ENCODE data around the gene TMED9.

TMED9 gene

DNA sequence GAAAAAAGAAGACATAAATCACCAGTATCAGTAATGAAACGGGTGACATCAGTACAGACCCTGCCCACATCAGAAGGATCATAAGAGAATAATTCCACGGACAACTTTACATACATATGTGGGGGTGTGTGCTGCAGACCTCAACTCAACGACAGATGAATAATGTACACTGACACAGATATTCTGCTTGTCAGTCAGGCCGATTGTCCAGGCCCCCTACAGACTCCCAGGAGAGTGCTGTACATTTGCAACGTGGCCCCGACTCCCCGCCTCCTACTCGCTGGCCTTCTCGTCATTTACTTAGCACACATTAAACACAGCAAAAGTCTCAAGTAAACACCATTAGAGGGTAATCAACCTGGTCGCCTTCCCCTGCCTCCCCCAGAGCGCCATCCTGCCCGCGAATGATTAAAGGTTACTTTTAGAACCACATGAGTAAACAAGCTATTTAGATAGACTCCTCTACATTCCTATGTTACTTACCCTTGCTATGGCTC, 3.5 kb upstream of the TMED9 start:
- no peak for DNase-seq

DNA sequence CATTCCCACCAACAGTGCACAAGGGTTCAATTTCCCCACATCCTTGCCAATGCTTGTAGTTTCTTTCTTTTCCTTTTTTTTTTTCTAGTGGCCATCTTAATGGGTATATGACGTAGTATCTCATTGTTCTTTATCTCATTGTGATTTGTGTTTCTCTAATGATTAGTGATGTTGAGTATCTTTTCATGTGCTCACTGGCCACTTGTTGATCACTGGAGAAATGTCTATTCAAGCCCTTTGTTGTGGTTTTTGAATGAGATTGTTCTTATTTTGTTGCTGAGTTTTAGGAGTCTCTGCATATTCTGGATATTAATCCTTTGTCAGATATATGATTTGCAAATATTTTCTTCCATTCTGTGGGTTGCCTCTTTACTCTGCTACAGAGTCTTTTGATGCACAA, 1.6 kb upstream of the TMED9 start:
- no peak for DNase-seq

DNA sequence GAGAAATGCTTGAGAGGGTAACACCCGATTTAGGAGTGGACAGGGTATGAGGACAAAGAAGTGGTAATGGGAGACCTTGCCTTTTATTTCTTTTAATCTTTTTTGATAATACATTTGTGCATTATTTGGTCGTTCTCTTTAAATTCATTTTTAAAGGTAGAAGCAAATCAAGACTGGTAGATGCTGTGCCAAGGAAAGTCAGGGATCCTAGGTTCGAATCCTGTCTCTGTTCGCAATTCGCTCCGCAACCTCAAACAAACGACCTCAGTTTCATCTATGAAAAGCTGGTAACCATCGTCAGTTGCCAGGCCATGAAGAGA, 353 bp upstream of the TMED9 start:
- no peak for DNase-seq

DNA sequence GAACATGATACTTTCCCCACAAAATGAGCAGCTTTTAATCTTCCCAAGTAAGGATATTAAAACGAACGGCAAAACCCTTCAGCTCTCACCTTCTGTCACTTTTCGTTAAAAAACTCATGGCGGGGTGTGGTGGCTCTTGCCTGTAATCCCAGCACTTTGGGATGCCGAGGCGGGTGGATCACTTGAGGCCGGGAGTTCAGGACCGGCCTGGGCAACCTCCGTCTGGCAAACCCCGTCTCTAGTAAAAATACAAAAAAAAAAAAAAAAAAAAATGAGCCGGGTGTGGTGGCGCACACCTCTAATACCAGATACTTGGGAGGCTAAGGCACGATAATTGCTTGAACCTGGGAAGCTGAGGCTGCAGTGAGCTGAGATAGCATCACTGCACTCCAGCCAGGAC, 902 bp downstream of the TMED9 start:
- no peak for DNase-seq

DNA sequence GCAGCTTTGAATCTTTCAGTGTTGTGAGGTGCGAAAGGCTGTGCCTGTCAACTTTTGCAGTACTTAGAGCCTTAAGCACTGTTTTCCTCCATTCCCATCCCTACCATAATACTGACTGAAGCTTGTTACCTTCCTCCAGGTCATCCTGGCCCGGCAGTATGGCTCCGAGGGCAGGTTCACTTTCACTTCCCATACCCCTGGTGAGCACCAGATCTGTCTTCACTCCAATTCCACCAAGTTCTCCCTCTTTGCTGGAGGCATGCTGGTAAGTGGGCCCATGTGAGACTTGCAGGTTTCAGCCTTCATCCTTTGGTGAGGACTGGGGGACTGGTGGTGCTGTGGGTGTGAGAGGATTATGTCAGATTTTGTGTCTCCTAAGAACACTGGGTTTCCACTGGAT, 1.5 kb downstream of the TMED9 start:
- no peak for DNase-seq

DNA sequence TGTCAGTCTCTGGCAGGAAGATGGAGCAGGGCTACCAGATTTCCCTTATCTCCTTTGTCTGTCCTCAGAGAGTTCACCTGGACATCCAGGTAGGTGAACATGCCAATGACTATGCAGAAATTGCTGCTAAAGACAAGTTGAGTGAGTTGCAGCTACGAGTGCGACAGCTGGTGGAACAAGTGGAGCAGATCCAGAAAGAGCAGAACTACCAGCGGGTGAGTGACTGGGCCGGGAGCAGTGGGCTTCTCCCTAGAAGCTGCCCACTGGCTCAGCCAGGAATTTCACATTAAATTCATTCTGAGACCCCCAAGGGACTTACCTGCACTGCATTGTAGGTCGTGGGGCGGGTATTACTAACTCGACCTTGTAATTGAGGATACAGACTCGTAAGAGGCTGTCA, 2.1 kb downstream of the TMED9 start:
- DNase-seq, result no peak

DNA sequence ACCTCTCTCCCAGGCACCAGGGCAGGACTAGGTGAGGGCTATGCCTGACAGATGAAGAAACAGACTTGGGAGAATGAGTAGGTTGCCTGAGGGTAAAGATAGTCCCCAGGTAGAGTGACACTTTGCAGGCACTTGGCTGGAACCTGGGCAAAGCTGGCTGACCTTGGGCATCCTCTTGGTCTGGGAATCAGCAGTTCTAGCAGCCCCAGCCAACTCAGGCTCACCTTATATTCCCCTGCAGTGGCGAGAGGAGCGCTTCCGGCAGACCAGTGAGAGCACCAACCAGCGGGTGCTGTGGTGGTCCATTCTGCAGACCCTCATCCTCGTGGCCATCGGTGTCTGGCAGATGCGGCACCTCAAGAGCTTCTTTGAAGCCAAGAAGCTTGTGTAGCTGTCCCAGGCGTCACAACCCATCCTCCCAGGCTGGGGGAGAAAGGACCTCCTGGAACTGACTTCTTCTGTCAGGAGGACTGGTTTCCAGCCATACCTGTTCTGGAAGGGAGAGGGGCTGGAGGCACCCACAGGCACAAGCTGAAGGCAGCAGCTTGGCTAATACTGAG, 3.1 kb downstream of the TMED9 start:
- DNase-seq, result no peak

DNA sequence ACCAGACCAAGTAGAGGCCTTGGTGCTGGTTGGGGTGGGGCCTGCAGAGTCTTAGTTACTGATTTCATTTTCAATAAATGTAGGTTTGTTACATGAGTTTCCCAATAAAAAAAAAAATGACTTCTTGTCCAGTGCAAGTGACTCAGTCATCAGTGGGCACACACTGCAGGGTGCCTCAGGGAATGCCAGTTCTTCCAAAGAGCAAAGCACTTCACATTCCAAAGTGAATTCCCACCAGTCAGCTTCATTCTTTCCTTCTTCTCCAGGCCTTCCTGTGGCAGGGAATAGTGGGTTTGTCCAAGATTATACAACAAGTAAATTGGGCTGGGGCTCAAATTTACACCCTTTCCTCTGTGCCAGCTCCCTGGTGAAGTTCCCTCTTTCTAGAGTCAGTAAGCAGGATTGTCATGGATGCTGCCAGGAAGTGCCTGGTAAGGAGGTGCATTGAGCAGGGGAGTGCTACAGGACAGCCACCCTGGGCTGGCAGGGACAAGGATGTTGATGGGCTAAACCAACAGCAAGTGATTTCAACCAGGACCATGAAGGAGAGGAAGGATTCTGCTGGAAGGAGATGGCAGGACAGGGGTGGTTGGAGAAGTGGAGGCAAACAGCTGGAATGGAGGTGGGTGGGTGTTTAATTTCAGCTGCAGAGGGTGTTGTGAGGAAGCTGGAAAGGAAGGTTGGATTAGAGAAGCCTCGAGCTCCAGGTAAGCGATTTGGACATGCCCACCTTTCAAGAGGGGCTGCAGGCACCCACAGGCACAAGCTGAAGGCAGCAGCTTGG, 4.2 kb downstream of the TMED9 start:
- no peak for DNase-seq

DNA sequence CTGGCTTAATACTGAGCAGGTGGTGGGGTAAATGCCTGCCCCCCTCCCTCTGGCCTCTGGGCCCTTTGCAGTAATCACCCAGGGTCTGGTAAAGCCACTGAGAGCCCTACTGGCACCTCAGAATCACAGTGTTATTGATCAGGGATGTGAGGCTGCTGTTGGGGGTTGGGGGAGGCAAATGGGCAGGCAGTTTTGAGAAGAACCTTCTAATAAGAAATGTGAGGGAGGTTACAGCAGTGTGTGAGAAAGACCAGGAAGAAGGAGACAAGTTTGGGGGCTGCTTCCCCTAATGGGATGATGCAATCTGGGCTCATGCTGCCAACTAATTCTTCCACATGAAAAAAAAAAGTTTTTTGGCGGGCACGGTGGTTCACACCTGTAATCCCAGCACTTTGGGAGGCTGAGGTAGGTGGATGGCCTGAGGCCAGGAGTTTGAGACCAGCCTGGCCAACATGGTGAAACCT, 4.8 kb downstream of the TMED9 start:
- DNase-seq, result no peak

DNA sequence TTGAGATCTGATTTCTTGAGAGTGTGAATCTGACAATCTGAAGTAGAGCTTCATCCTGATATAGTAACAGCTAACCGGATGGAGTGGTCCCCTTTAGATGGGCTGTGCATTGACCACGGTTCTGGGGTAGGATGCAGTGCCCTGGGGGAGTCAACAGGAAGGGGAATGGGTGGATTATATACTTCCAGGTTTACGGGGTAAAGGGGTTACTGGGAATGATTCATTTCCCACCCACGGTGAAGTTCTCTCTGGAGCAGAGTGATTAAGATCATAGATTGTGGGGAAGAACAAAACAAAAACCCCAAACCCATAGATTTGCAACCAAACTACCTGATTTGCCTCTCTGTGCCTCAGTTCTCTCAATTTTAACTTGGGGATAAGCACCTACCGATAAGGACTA, 6.5 kb downstream of the TMED9 start:
- no peak for DNase-seq

DNA sequence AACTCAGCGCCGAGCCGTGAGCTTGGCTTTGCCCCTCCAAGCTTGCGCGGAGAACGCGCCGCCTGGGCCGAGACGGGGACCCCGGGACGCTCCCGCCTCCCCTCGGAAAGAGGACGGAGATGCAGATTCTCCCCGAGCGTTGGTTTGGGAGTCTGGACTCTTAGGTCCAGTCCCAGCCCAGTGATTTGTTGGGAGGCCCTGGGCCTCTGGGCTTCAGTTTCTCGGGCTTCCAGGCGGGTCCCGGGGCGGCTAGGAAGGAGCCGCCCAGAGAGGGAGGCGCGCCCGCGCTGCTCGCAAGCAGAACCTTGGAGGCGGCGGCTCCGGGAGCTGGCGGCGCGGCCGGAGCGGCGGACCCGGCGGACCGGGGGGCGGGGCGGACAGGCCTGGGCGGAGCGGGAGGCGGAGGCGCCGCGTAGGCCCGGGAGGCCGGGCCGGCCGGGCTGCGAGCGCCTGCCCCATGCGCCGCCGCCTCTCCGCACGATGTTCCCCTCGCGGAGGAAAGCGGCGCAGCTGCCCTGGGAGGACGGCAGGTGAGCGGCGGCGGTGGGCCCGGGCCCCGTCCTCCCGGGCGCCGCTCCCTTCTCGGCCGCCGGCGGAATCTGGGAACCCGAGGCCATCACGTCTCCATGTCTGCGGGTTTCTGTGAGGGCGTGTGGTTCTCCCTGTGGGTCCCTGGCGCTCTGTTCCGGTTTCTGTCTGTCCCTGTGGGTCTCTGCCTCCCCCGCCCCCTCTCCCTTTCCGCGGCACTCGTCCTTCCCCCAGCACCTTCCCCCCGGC, 7.9 kb downstream of the TMED9 start, which contains the start of gene B4GALT7:
Gene B4GALT7 (plus strand): TSS at position 402 of the 777 bp plus-strand sequence. CDS start 79 bp downstream, at position 481.
- DNase-seq, result peak; percentile 78

DNA sequence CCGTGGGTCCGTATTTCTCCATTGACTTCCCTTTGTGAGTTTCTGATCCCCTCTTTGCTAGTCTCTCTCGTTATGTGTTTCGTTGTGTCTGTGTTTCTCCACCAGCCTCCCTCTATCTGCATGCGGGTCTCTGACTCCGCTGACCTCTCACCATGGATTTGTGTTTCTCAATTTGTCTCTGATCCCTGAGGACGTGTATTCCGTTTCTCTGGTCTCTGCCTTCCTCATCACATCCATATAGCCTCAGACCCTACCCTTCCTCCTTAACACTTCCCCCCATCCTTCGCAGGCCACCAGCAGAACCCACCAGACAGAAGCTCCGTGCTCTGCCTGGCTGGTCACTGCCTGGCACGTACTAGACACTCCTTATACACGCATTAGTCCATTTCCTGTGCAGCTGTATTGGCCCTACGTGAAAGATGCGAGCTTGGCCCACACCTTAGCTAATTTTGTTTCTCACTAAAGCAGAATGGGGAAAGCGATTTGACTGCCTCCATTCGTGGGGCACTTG, 8.6 kb downstream of the TMED9 start:
- peak; percentile 27 for DNase-seq

DNA sequence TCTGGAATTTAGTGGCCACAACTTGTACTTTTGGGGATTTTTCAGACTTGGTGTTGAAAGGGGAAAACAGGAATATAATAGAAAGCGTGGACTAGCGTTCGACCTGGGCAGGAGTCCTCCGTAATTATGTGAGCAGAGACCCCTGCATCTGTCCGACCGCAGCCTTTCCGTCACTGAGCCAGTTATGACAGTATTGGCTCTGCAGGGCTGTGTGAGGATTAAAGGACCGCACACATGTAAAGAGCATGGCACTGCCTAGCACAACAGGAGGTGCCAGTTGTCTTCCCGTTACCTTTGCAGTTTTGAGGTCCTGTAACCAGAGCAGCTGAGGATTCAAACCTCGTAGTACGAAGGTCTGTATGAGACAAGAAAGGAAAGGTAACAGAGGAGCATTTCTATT, 9.1 kb downstream of the TMED9 start:
- DNase-seq, result no peak

DNA sequence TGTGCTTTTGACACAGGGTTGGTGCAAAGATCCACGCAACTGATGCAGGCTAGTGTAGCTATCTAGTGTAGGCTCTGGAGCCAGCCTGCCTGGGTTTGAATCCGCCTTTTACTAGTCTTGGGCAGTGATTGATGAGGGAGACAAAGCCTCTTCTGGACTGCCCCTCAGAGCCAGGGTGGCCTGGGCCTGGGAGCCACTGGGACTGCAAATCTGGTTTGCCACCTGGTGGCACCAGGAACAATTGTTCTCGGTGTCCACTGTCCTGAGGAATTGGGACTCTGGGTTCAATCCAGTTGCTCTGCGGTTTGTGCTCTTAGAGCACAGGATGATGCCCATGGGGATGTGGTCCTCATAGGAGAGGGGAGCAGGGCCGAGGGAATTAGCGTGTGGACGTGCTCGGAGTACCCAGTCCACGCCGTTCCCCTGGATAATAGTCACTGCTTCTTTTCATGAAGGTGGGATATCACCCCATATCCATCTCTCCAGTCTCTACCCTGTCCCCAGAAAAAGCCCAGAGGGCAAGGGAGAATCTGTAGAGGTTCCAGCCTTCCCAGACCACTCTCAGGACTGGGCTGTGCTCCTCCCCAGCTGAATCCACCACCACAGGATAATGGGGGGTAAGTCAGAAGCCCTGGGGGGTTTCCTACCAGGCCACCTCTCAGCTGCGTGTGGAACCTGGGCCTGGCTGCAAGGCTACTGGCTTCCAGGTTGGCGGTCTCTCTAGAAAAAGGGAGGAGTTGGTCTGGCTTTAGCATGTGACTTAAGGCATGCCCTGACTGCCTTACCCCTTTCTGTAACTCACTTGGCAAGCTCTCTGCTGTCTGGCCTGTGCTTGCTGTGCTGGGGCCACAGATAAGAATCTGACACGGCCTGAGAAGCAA, 9.8 kb downstream of the TMED9 start:
- DNase-seq, result no peak

DNA sequence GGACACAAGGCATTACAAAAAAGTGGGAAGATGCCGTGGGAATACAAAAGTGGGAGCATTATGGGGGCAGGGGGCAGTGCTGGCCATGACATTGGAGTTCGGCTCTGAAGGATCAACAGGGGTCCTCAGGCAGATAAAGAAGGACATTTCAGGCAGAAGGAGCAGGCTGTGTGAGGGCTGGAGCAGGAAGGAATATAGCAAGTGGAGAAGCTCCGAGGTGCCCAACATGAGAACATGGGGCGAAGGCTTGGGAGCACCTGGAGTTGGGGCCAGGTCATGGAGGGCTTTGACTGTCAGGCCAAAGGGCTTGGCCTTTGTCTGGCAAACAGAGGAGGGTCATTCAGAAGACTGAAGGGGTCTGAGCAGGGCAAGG, 10.4 kb downstream of the TMED9 start:
- no peak for DNase-seq

DNA sequence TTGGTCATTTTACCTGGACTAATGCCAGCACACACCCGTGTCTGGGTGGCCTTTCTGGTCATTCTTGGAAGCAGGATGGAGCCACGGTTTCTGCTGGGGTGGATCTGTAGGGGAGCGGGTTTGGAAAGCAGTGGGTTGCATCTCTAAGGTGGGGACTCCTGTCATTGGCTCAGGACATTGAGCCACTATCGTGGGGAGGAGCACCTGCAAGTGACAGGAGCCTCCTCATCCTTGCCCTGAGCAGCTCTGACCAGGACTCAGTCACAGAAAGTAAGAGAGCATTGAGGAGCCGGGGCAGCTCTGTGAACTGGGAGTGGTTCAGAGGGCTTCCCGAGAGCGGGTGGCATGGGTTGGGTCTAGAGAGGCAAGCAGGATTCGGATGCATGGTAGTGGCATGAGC, 11.6 kb downstream of the TMED9 start:
- no peak for DNase-seq

DNA sequence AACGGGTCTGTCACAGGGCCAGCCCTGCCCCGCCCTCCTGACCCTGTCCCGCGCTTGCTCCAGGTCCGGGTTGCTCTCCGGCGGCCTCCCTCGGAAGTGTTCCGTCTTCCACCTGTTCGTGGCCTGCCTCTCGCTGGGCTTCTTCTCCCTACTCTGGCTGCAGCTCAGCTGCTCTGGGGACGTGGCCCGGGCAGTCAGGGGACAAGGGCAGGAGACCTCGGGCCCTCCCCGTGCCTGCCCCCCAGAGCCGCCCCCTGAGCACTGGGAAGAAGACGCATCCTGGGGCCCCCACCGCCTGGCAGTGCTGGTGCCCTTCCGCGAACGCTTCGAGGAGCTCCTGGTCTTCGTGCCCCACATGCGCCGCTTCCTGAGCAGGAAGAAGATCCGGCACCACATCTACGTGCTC, 12.1 kb downstream of the TMED9 start:
- no peak for DNase-seq

DNA sequence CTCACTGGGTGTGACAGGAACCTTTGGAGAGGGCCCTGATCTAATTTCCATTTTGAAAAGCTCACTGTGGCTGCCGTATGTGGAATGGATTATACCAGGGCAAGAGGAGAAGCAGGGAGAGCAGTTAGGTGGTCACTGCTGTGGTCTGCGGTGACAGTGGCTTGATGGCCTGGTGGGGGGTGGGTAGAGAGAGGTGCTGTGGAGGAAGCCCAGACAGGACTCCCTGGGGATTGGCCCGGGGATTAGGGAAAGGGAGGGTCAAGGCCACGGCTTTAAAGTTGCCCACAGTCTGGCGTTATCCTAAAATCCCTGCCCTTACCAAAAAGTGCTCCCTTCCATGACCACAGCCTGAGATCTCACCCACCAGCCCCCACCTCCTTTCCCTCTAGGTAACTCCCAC, 12.7 kb downstream of the TMED9 start:
- DNase-seq, result no peak

DNA sequence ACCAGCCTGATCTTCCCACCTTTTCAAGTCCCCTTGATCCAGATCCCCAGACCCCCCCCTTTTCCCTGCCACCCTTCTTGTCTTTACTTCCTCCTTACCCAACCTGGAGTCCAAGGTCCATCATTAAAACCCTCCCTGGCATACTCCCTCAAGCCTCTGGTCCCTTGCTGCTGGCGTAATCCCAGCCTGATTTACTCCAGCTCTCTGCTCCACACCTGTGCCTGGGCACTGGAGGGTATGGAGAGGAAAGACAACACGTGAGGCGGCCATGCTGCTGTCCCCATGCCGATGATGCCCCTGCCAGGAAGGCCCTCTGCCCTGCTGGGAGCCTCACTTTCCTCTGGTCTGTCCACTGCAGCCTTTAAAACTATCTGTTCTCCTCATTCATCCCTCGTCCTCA, 13.1 kb downstream of the TMED9 start:
- no peak for DNase-seq

DNA sequence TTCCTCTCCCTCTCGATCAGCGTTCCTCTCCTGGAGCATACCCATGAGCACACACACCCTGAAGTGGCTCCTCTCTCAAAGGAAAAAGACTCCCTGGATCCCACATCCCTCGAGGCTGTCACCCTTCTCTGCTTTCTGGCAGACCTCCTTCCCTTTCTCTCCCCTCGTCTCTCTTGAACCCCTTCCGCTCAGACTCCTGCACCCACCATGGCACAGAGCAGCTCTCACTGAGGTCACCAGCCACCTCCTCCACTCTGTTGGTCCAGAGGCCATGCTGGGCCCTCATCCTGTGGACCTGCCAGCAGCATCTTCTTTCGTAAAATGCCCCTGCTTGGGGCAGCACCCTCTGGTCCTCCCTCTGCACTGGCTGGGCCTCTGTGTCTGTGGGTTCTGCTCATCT, 13.7 kb downstream of the TMED9 start:
- no peak for DNase-seq

DNA sequence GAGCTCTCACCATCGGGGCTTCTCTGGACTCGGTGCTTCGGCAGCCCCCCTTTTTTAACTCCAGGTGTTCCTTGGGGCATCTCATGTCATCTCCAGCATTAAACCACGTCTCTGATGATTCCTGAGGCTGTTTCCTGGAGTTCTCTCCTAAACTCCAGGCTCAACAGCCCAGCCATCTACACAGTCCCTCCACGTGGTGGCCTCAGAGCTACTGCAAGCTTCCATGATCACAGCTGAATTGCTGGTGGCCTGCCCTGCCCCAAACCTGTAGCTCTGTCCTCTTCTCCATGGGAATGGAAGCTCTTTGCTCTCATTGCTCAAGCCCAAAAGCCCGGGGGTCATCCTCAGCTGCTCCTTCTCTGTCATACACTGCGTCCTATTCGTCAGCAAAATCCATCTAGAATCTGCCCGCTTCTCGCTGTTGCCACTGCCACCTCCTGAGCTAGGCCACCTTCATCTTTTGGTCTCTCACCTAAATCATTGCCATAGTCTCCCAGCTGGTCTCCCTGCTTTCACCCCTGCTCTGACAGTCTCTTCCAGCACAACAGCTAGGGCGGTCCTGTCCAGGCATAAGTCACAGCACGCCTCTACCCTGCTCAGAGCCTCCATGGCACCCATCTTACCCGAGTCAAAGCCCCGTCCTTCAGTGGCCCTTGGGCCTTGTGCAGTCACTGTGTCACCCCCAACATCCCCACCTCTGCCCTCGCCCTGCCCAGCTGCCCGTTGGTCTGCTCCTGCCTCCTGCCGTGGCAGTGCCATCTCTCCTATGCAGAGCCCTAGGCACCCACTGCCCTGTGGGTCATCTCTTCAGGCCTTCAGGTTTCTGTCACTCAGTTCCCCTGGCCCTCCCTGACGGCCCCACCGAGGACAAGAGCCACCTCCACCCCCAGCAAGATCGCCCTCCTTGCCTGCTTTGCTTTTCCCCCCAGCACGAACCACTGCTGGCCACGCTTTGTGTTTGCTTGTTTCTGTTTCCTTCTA, 14.4 kb downstream of the TMED9 start:
- DNase-seq, result no peak

DNA sequence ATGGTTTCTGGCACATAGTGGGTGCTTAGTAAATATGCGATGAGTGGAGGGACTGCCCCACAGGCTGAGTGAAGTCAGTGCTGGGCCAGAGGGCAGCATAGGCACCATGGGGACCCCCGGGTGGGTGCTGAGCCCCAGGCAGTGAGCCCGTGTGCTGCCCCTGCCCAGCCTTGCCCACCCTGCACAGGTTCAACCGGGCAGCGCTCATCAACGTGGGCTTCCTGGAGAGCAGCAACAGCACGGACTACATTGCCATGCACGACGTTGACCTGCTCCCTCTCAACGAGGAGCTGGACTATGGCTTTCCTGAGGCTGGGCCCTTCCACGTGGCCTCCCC, 15.1 kb downstream of the TMED9 start:
- DNase-seq, result no peak

All from CD4-positive, alpha-beta T cell treated with Interferon gamma for 1 hour (primary cell).